ACHN (cell line): ENCODE measurements around the gene RIC8A.
"Not testable (repeated sequence)": the region's sequence is repeated elsewhere in the genome, so short reads cannot be mapped to it uniquely, and the experiment has no call there.

ENCODE experiments used
- DNase-seq: peaks from one replicate; pipeline ENCODE4 v3.0.0-alpha.2; 2015
- in situ Hi-C: cut with HindIII; loops from 2 replicates; pipeline ENCODE4 v1.10.0; 2017; ENCODE audit warnings: low sequenced_read_pairs, low pct_ligation_motif_present, low pct_unique_long_range_greater_than_20kb

RIC8A gene

DNA sequence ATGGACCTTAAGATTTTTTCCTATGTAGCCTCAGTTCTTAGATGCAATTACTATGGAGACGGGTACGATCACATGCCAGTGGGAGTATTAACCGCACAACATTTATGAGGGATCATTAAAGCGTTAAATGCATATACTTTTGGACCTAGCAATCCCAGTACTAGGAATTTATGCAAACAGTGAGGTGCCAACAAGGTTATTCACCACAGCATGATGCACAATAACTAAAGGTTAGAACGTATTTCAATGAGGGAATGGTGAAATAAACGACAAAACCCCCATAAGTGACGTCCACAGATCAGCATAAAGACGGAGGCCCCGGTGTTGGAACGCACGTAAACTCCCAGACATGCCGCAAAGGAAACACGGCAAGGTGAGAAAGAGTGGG, 28.1 kb downstream of the RIC8A start:
- DNase-seq = no peak
- in situ Hi-C loops = no loop called here

DNA sequence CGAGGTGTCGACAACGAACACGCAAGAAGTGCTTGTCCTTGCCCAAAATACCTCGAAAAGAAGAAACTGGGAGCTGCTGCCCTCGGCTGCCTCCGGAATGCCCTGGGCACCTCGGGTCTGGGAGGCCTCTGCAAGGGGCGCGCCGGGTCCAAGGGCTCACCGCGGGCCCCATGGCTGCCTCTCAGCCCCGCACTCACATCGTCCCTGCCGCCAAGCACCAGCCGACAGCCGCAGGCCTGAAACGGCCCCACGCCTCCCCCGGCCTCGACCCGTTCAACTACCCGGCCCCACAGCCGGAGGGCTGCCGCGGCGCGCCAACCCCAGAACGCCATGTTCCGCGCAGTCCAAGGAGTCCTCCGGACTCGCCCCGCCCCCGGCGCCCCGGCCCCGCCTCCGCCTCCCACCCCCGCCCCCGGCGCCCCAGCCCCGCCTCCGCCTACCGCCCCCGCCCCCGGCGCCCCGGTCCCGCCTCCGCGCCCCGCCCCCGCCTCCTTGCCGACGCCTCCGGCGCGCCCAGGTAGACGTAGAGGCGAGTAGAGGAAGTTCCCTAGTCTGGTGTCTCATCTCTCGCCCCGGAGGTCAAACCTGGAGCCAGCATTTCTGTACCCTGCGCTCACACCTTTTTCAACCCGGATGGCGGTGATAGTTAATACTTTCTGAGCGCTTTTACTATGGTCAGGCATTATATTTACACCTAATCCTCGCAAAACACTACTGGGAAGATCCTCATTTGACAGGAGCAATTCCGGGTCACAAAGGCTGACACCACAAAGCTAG, 28.7 kb downstream of the RIC8A start, which contains the start of gene SIRT3:
SIRT3 (minus strand) TSS at position 346 of the 777 bp plus-strand sequence; CDS start at position 332, 14 bp downstream.
- DNase-seq = peak; percentile 81
- in situ Hi-C loops = no loop called here

DNA sequence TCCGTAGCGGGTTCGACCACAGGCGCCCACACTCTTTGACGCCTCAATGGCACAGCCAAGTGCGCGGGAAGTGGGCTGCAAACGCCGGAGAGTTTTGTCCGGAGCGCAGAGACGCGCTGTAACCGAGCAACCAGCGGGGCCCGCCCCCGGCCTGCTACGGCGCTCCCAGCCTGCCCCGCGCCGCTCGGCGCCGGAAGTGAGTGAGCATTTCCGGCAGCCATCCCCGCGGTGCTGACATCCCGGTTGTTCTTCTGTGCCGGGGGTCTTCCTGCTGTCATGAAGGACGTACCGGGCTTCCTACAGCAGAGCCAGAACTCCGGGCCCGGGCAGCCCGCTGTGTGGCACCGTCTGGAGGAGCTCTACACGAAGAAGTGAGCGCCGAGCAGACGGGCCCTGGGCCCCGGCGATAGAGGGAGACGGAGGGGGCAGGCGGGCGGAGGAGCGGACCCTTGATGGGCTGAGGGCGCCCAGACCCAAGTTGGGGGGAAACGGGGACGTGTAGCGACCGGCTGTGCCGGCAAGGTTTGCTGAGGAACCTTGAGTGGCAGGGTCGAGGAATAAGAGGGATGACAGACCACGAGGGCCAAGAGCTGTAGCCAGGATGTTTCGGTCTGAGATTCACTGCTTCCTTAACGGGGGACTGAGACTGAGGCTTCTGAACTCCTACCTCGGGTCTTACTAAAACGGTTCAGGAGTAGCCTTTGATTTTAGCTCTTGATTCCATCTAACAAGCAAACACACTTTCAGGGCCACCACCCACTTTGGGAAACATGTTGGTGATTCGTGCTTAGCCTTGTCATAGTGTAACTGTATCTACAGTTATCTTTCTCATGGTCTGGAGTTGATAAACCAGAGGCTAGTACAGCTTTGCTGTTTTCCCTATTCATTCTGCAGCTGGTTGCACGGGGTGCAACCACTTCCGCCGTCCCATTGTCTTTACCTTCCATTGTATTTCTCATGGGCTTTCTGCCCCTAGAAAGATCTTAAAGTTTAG, 29.6 kb downstream of the RIC8A start, which contains the start of gene PSMD13:
PSMD13 (plus strand) TSS at position 203 of the 994 bp plus-strand sequence; CDS start at position 277, 74 bp downstream.
- in situ Hi-C loops = no loop called here
- peak; percentile 77 for DNase-seq

DNA sequence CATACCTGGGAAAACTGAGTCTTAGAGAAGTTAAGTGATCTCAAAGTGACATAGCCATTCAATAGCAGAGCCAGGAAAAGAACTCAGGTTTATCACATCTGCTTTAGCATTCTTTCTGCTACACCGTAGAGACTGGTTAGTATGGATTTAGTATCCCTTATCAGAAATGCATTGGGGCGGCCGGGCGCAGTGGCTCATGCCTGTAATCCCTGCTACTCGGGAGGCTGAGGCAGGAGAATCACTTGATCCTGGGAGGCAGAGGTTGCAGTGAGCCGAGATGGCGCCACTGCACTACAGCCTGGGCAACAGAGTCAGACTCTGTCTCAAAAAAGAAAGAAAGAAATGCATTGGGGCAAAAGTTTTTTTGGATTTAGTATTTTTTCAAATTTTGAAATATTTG, 30.8 kb downstream of the RIC8A start:
- in situ Hi-C loops, DNase-seq: not testable (repeated sequence)

DNA sequence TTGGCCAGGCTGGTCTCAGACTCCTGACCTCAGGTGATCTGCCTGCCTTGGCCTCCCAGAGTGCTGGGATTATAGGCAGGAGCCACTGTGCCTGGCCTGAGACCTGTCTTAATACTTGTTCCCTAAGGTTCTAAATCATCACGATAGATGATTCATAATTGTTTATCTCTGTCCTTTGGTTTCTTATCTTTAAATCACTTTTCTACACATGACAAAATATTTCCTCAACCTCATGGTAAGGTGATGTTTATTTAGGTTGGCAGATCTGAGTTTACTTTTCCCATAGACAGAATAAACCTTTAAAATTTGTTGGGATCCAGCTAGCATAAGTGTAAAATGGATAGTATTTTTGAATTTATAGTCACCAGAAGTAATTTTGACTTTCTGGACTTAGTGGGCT, 32.8 kb downstream of the RIC8A start:
- DNase-seq = no peak
- in situ Hi-C loops = no loop called here

DNA sequence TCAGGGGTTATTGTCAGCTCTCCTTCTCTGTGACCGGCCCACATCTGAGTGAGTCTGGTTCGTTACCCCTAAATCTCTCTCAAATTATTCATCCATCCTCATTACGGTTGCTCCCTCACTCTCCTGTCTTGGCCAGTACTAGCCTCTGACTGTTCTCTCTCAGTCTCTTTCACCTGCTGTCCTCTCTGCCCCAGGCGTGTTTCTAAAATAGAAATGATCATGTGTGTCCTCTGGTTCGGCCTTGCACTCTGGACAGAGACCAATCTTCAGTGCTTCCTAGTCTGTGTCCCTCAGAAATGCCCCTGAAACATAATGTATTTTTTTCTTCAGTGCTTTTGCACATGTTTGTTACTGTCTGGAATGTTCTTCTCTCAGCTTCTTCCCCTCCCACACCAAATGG, 34.1 kb downstream of the RIC8A start:
- in situ Hi-C loops = no loop called here
- no peak for DNase-seq

DNA sequence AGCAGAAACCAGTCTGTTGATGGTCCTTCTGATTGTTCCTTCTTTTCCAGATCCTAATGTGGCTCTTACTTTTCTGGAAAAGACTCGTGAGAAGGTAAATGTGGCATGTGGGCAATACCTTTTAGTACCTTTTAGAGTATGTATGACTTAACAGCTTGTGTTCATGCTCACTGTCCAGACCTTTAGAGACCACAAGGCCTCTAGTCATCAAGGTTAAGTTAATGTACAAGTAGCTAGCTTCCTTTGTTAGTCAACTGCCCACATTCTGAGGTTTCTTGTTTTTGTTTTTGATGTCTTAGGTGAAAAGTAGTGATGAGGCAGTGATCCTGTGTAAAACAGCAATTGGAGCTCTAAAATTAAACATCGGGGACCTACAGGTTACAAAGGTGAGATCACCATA, 36.9 kb downstream of the RIC8A start:
- in situ Hi-C loops = no loop called here

DNA sequence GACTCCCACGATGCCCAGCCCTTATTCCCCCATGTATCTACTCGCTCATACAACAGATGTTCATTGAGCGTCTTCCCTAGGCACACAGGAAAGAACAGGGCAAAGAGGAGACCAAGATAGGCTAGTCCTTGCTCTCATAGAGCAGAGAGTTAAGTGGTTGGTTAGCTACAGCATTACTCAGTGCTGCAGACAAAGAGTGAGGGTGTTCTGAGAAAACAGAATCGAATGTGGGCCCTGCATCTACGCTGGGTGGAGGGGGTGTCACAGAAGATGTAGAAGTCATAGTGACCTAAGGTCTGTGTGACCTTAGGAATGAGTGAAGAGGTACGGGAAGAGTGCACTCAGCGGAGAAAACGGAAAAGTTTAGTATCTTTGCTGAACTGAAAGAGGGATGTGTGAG, 41.6 kb downstream of the RIC8A start:
- in situ Hi-C loops = no loop called here

More for the DNA sequence above, 36.9 kb downstream of the RIC8A start:
- DNase-seq = no peak

DNA sequence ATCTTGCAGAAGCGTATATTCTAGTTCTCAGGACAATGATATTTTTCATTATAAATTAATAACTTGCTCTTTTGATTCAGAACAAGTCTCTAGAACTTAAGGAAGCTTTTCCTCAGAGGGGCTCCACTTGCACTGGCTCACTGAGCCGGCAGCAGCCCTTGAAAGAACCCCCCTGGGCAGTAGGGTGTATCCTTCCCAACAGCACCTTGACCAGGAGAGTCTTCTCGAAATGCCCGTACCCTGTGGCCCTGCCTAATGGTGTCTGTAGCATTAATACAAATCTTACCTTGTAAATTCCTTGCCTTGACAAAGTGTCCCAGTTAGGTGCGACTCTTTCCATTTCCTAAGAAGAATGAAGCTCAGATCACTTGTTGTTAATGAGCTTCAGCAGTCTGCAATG, 42.8 kb downstream of the RIC8A start:
- in situ Hi-C loops = no loop called here
- no peak for DNase-seq

More for the DNA sequence above, 41.6 kb downstream of the RIC8A start:
- no peak for DNase-seq

DNA sequence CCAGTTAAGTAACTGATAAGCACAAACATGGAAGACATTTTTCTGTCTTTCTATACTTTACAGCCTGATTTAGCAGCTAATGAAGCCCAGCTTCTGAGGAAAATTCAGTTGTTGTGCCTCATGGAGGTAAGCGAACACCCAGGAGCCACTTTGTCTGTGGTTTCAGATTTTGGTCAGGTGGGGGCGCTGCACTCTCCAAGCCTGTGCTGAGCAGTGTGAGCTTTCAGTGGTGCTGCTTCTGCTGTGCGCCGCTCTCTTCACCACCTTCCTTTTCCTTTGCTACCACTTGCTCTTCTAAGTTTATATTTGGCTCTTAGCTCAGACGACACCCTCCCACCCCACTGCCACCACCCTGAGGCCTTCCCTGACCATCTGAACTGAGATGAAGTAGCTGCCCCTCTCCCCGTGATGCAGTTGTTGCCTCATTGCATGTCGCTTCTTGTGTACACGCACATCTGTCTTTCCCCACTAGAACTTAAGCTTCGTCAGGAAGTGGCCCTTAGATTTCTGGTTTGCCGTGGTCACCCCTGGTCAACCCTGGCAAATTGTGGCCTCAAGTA, 43.3 kb downstream of the RIC8A start:
- DNase-seq = peak; percentile 52
- in situ Hi-C loops = no loop called here

DNA sequence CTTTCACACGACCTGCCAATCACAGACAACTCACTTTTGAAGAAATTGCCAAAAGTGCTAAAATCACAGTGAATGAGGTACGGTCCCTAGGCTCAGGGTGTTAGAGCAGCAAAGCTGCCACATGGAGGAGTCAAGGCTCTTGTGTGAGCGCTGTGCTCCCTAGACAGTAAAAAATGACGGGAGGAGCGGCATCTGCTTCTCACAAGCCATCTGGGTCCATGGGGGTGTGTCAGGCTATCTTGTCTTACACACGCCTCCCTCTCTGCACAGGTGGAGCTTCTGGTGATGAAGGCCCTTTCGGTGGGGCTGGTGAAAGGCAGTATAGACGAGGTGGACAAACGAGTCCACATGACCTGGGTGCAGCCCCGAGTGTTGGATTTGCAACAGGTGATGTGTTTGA, 44.0 kb downstream of the RIC8A start:
- DNase-seq = no peak
- in situ Hi-C loops = no loop called here

DNA sequence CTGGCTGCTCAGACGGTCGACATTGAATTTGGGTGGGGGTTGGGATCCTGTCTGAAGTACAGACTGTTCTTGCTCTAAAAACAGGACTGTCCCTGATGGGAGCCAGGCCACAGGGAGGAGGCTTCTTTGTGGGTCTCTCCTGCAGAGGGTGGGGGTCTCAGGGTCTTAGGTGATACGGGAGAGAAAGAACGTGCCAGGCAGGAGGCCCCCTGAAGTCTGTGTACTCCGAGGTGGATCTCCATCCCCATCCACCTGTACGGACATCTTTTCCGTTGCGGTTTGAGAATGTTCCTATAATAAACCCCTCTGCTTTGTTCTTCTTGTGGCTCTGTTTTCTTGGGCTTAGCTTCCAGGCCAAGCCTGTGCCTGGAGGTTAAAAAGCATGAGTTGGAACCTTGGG, 45.2 kb downstream of the RIC8A start:
- in situ Hi-C loops = no loop called here
- DNase-seq = no peak

DNA sequence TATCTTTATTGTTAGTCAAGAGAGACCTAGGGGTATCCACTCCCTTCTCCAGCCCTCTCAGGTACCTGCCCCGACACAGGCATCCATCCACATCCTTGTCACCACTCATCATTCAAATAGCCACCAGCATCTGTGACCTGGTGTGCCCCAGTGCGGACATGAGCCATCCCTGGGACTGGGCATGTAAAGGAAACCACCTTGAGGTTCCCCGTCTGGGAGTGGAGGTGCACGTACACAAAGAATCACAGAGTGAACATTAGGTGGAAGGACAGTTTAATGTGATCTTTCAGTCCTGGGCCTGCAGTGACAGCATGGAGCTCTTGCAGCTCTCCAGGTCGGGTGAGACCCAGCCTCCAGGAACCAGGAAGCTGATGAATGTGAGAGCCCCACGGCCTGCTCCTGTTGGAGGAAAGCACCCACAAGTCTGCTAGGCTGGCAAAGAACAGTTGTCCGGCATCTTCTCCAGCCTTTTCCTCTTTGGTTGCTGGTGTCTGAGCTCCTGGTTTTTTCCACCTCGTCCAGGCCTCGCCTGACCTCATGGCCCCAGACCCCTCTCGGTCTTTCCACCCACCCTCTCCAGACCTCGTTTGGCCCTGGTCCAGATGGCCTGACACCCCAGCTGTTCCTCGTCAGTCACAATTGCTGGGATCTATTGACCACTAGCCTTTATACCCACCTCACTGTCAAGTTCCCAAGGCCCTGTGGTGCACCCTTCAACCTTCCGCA, 45.8 kb downstream of the RIC8A start:
- DNase-seq = no peak
- in situ Hi-C loops = no loop called here

DNA sequence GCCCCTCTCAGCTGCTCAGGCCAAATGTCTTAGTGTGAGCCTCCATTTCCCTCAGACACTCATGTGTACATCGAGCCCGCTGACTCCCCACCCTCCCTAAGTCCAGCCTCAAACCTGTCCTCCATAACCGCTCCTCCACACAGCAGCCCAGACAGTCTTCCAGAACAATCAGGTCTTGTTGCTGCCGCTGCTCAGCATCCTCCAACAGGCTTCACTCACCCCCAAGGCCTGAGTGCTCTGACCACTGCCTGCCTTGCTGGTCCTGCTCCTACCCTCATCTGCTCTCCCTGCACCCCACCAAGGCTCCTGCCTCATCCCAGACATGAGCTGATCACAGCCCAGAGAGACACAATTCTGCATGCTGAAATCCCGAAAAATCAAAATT, 46.4 kb downstream of the RIC8A start:
- in situ Hi-C loops = no loop called here
- DNase-seq = no peak

DNA sequence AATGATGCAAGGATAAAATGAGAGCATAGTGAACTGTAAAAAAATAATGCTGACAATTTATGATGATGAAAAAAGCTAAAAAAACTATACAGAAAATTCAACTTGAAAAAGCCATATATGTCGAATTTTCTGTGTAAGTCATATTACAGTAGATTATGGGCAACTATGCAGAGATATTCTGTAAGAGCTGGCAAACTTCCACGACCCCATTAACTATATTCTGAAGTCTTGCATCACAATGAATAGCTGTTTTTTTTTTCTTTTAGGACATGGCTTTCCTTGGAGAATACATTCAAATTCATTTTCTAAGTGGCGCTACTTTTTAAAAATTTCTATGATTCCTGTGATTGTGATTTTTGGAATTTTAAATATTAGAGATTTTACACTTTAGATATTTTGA, 47.7 kb downstream of the RIC8A start:
- no peak for DNase-seq
- in situ Hi-C loops = no loop called here

DNA sequence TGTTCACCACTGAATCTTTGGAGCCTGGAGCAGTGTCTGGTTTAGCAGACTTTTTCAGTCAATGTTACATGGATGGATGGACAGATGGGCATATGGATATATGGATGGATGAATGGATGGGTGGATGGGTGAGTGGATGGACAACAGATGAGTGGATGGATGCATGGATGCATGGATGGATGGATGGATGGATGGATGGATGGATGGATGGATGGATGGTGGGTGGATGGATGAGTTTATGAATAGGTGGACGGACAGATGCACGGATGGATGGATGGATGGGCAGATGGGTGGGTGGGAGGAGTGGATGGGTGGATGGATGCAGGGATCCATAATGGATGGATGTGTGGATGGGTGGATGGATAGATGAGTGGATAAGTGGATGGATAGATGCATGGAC, 48.3 kb downstream of the RIC8A start:
- DNase-seq = no peak
- in situ Hi-C loops = no loop called here

DNA sequence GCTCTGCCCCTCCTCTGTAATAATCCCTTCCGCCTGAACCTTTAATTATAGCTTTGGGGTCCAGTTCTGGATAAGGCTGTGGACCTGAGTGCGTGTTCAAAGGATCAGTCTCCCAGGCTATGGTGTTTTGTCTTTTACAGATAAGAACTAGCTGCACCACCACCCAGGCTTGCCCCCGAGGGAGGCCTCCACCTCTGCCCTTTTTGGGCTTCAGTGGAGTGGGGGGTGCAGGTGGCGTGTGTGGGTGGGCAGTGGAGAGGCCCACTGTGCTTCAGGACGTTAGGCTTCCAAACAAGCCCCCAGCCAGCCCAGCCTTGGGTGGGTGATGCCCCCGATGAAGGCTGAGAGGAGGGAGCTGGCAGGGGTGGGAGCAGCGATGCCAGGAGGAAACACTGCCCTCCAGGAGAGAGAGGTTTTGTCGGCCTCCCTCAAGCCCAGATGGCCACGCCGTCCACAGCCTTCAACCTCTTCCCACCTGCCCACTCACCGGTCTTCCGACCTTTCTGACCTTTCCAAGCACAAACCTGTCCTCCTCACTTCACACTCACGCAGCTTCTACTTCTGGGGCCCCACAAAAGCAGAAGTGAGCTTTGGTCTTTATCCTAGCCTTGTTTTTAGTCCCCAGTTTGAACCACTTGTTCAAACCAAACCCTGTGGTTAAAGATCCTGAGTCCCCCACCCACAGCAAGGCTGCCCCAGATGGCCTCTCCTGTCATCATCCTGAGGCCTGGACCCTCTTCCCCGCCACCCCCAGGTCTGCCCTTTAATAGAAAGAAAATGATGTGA, 49.6 kb downstream of the RIC8A start:
- DNase-seq = no peak
- in situ Hi-C loops = no loop called here
